Effector CD4-positive, alpha-beta T cell (primary cell): Measurements from ENCODE around the gene RPS6KA5.
"Not testable (repeated sequence)": the region's sequence is repeated elsewhere in the genome, so short reads cannot be mapped to it uniquely, and the experiment has no call there.

ENCODE experiments used
- DNase-seq: peaks from one replicate; pipeline ENCODE4 v3.0.0-alpha.2; 2020

Gene RPS6KA5

DNA sequence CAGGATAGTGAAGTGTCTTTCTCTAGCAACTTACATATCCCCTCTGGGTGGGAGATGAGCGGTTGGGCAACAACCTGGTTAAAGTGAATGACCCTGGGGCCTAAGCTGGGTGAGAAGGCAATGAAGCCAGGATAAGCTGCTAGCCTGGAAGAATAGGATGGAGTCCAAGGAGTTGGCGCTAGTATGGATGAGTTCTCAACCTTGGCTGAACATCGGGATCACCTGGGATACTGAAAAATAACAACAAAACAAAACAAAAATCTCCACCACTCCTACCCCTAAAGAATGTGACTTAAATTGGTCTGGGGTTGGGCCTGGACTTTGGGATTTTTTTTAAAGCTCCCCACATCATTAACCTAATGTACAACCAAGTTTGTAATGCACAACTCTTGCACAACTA lies 4.8 kb upstream of the RPS6KA5 start:
- DNase-seq = no peak

DNA sequence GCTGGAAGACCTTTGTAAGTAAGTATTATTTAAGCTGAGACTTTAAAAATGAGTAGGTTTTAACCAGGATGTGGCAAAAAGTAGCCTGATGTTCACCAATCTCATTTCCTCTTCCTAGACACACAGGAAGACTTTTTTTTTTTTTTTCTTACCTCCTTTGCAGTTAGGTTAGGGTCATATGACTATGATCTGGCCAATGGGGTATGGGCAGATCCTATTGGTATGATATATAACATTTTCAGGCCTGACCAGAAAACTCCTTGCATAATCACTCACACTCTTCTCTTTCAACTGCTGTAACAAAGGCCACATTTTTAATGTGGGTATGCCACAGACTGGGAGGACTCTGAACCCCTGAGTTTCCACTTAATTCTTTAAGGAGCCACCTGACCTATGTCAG lies 2.7 kb upstream of the RPS6KA5 start:
- peak; percentile 6 for DNase-seq

DNA sequence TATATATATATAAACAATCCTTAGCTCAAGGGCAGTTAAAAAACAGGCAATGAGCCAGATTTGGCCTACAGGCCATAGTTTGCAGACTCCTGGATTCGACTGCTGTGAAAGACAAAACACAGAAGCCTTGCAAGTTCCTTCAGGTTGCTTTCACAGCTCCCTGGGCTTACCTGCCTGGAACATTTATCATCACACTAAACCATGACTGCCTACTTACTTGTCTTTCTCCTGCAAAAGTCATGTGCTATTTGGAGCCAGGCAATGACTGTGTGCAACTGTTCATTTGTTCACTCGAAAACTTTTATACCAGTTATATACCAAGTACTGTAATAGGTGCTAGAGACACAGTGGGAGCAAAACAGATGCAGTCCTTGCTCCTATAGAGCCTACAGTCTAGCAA lies 2.2 kb upstream of the RPS6KA5 start:
- DNase-seq = no peak

DNA sequence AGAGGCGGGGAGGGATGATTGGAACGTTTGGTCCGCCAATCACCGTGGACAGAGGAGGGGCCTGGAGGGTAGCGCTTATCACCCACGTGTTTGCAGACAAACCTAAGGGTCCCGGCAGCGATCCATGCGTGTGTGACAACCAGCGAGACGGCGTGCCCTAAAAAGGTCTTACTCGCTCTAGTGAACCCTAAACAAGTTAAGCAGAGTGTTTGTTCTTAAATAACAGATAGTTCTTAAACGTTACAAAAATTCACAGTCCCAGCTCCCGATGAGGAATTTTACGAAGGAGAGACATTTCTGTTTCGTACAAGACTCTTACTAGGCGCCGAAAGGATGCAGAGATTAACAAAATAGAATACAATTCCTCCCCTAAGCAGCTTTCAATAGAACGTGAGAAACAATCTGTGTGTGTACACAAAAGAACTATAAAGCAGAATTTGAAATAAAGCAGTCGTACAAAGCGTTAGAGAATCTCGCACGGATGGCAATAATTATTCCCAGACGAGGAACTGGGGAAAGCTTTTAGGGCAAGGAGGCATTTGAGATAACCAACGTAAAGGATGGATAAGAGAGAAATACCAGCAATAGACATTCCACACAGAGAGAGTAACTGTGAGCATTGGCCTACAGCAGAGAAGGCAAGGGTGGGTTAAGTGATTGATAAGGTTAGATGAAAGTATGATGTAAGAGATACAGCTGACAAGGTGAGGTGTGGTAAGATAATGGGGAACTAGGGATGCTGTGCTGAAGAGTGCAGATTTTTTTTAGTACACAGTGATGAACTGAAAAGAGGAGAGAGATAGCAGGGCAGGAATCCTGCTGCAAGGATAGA lies 831 bp upstream of the RPS6KA5 start:
- DNase-seq = no peak

DNA sequence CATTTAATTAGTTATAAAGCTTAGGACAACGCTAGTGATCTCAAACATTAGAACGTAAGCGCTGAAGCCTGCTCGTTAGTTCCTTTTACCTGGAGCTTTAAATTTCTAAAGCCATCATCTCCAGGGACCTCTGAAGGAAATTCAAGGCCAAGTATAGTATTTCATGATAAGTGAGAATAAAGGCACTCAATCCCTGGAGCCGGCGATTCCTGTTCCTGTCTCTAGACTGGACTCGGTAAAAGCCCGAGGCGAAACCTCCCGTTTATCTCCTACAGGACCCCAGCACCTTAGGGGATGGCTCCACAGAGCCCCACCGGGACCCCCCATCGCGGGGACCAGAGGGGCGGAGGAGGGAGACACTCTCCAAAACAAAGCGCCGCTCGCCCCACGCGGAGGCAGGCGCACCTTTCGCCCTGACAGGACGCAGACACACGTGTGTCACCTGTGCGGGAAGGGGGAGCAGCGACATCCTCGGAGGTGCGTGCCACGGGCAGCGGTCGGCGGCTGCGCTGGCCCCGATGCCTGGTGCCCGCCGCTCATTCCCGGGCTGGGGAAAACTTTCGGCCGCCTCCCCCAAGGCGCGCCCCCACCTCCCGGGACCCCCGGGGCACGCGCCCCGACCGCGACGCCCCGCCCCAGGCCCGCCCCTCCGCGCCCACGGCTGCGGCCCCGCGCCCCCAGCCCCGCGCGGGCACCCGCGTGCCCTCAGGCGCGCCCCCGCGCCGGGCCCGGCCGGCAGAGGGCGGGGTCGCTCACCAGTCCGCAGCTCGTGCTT lies 678 bp downstream of the RPS6KA5 start:
- peak; percentile 60 for DNase-seq

DNA sequence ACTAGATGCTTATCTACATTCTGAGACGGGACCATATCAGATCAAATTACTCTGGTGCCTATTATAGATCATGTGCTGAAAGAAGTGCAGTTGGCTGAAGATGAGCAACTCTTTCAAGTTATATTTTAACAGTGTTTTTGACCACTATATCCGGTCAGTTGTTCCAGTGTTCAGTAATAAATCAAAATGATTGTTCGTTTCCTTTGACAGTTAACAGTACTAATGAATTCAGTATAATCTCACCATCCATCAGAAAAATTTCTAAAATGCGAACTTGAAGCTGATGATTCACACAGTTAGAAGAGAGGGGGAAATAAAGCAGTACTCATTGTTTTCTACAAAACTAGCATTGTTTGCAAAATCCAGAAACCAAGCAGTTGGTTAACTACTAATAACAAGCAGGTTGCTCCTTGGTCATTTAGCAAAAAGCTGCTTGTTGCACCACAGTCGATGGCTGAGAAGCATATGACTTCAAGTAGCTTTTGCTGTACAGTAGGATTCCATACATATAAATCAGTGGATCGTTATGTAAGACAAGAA lies 2.3 kb downstream of the RPS6KA5 start:
- no peak for DNase-seq

DNA sequence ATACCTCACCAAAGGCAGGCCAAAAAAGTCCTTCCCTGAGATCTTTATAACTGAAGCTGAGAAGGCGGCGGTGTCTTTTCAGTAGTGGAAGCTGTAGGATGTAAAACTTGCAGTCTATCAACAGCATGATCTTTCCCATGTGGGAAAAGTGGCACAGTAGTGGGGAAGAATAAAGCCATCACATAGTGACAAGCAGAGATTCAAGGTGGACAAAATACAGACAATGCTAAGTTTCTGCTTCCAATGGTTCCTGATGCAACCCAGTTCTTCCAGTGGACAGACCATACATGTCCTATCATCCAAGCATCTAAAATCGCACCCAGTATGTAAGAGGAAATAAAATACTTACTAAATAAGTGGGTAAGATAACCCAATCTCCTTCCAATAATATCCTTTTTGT lies 4.1 kb downstream of the RPS6KA5 start:
- no peak for DNase-seq

DNA sequence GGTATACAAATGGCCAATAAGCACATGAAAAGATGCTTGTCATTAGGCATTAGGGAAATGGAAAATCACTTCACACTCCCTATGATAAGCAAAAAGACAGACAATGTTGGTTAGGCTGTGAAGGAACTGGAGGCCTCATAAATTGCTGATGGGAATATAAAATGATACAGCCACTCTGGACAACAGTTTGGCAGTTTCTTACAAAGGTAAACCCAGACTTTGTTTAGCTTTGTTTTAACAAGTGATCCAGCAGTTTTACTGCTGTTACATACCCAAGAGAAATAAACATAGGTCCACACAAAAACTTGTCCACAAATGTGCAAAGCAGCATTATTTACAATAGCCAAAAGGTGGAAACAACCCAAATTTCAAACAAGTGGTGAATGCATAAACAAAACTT lies 5.4 kb downstream of the RPS6KA5 start:
- DNase-seq = no peak

DNA sequence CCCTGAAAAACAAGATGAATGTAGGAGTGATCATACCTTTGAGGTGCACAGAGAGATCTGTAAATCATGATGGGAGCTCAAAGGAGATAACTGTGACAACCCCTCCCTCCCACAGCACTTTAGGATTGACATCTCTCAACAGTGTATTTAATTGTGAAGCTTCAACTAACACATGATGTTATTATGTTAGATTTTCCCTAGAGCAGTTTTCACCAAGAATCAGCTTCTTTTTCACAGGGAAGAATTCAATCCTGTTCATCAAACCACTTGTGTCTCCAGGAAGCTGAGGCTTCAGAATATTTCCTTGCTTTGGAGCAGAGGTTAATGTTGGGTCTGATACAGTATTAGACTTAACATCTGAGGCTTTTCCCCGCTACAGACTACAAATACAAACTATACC lies 11.8 kb downstream of the RPS6KA5 start:
- DNase-seq = no peak

DNA sequence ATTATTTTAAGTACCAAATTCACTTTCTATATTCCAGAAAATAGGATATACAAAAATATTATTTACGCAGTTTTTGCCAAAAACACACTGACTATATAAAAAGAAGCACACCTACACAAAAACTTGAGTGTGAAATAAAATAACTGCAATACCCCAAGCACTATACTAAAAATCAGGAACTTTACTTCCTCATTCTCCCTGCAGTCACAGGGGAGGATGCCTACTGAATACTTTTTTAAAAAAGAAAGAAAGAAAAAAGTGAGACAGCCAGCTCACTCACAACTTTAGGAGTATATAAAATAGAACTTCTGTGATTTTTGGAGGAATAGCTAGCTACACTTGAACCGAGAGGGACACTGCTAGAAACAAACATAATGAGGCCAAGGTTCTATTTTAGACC lies 12.2 kb downstream of the RPS6KA5 start:
- DNase-seq = no peak

DNA sequence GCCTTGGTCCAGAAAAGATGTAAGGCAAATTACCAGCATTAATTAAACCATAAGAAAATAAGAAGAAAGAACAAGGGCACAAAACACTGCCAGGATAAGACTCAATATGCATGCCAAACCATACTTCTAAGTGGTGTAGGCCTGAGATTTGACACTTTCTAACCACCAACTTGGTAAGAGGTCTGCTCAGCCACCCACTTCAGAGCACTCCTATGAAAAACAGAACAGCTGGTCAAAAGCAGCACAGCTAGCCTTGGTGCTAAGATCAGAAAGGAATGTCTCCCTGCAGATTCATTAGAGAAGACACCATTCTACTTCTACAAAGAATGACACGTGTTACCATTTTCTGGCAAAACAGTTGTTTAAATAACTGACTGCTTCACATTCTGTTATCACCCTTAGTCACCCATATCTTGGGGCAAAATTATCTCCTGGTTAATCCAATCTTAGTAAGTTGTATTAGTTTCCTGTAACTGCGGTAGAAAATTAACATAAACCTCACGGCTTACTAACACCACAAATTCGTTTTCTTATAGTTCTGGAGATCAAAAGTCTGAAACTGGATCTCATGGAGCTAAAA lies 13.2 kb downstream of the RPS6KA5 start:
- DNase-seq = no peak

DNA sequence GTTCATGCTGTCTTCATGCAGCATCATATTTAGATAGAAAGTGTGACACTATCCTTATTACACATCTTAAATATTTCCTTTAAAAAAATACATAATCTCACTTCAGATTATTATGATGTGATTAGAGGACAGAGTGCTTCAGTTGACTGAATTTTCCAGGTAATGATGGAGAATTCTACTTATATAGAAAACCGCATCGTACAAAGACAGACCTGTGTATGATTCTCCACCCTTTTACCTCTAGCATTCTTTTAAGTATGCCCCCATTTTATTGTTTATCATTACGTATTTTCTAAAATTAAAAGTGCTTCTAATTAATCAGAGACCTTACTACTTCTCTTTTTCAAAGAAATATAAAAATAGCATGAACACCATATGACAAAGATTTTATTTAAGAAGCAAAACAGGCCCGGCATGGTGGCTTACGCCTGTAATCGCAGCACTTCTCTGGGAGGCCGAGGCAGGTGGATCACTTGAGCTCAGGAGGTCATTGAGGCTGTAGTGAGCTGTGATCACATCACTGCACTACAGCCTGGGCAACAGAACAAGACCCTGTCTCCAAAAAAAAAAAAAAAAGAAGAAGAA lies 13.9 kb downstream of the RPS6KA5 start:
- DNase-seq = no peak

DNA sequence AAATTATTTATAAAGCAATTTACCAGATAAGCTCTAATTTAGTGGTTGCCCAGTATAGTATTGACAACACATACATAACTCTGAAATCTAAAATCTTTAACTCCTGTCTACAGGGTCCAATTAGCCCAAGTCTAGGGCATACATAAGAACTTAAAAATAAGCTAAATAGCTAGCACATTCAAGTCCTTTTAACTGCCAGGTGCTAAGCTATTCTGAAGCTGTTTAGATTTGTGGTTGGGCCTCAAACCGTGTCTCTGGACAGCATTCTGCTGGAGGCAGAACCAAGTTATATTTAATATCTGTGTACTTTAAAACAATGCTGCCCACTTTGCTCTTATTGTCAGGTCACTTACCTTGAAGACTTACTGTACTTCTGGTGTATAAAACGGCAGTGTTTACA lies 19.0 kb downstream of the RPS6KA5 start:
- DNase-seq = no peak

DNA sequence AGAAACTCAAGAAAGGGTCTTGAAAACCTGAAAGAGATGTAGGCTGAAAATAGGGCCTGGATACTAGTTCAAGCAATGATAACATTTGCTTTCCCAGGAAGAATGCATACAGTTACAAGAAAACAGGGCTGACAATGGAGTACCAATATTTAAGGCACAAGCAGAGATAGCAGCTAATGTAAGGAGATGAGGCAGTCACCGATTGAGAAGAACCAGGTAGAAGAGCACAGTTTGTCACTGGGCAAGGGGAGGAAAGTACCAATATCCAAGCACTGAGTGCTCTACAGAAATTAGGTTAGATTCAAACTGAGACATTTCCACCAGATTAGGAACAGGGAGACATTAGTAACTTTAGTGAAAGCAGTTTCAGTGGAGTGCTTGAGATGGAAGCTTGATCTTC lies 19.9 kb downstream of the RPS6KA5 start:
- no peak for DNase-seq

DNA sequence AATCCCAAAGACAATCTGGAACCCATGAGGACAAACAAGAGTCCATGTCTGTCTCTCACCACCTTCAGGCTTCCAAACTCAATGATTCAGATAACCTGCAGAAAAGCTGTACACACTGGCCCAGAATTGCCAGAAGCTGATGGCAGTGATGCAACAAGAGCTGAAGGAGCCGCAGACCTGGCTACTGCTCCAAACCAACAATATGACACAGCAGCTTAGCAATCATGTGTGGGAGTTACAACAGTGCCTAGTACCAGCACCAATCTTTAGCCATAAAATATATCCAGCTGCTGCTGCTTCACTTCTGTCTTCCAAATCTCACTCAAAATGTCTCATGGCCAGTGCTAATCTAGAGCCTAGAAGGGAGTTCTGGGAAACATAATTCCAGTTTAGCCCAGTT lies 22.0 kb downstream of the RPS6KA5 start:
- no peak for DNase-seq

DNA sequence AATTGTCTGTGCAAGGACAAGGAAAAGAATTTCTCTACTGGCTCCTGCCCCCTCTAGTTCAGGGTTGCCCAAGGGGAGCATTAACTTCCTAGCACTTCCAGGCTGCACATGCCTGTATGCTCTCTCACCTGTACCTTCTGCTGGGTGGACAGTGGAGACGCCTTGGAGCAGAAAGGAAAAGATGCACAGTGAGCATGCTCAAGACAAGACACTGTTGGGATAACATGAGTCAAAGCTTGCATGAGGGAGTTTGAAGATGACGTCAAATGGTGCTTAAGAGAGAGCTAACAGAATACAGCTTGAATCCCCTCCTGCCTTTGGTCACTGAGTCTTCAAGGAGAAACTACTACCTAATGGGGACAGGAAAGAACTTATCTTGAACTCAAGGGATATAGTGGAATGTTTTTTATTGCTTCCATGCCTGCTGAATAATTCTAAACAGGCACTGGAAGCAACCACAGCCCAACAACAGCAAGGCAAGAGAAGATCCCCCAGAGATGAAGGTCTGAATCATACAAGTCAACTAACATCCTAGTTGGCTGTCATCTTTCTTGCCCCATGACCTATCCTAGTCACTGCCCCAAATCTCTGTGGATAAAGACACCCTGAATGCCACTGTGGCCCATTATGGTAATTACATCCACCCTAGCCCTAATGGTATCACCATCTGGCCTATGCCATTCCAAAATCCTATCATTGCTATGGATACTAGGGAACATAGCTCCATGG lies 23.5 kb downstream of the RPS6KA5 start:
- no peak for DNase-seq

DNA sequence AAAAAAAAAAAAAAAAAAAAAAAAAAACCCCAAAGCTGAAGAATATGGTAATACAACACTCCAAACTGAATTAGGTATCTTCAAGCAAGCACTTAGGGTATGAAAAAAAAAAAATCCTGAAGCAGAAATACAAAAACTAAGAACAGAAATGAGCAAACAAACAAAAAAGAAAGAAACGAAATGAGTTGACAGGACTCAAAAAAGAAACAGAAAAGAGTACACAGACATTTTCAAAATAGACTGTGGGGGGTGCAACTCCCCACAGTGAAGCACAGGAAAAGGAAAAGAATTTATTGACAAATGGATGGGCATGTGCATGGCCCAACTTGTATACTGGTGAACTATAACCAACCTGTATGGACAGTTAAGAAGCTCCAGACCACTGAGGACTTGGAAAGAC lies 24.6 kb downstream of the RPS6KA5 start:
- no peak for DNase-seq

DNA sequence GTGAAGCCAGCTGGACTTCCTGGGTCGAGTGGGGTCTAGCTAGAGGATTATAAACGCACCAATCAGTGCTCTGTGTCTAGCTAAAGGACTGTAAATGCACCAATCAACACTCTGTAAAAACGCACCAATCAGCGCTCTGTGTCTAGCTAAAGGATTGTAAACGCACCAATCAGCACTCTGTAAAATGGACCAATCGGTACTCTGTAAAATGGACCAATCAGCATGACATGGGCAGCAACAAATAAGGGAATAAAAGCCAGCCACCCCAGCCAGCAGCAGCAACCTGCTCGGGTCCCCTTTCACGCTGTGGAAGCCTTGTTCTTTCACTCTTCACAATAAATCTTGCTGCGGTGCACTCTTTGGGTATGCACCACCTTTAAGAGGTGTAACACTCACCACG lies 26.1 kb downstream of the RPS6KA5 start:
- not testable (repeated sequence) for DNase-seq

DNA sequence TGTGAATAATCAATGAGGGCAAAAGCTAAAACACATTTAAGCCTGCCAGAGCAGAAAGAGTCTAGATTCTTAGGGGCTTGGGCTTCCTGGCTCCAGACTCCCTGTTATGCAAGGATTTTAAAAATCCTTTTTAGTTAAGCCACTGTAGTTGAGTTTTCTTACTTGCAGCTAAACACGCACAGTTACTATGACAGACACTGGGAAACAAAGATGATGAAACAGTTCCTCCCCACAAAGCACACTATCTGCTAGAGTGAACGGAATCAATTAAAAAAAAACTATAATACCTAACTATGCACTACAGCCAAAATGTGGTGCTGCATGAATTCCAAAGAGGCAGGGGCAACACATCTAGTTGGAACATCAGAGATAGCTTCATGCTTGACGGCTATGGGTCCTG lies 28.2 kb downstream of the RPS6KA5 start:
- no peak for DNase-seq

DNA sequence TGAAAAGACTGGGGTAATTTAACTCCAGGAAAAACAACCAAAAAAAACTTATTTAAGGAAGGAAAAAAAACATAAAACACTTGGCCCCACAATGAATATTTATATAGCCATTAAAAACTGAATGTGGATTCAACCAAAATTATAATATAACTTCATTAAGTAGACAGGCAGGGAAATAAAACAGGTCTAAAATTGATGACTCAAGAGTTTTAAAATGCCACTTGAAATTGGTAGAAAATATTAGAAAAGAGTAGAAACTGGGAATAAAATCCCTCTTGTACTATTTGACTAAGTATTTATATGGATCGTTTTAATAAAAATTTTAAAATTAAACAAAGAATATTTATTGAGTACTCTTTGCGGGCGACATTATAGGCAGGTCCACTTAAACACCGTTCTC lies 28.8 kb downstream of the RPS6KA5 start:
- DNase-seq = no peak

DNA sequence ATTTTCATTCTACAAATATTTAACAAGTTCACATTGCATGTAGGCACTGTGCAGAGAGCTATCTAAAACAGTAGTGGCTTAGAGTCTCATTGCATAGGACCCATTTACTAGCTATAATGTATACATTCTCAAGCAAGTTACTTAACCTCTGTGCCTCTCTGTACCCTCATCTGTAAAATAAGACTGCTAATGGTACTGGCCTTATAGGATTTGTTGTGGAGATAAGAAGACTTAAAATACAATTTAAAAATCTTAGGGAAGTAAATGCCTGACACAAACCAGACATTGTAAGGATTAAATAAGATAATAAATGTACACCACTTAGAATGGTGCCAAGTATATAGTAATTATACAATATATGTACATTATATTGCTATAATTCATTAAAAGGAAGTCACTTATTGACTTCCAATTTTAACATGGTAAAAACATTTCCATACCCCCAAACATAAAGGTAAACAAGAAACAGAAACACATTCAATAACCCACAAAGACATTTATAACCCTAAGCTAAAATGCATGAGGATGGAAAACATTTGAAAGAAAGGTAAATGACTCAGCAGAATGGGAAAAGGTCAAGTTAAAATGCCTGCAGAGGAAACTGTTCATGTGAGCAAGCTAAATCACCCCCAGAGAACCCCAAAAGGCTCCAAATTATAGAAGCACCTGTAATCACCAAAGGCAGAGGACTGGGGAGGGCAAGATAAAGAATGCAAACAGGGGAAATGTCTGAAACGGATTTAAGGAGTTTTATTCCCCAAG lies 30.8 kb downstream of the RPS6KA5 start:
- no peak for DNase-seq

DNA sequence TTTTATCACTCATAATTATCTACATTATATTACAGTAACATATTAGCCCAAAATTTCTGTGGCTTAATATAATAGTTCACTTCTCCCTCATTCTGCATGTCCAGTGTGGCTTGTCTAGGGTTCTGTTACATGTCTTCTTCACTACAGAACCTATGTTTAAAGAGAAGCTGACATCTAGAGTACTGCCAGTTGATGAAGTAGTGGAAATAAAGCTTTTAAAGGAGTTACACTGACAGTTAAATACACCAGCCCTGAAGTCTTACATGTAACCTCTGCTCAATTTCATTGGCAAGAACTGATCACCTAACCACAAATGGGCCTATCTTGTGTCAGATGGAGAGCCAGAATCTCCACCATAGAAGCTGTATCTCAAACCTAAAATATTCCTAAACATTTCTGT lies 32.9 kb downstream of the RPS6KA5 start:
- DNase-seq = no peak
